Measurements from ENCODE around the gene LRRC56. TPM values are rescaled to one million over a fixed set of nuclear protein-coding genes. Genes with fewer than 3 reads are reported as not detected.

LRRC56 gene
- total RNA-seq, 4 donors from 2014 or later, result 1.7 to 2.4 (median 2.1) TPM

DNA sequence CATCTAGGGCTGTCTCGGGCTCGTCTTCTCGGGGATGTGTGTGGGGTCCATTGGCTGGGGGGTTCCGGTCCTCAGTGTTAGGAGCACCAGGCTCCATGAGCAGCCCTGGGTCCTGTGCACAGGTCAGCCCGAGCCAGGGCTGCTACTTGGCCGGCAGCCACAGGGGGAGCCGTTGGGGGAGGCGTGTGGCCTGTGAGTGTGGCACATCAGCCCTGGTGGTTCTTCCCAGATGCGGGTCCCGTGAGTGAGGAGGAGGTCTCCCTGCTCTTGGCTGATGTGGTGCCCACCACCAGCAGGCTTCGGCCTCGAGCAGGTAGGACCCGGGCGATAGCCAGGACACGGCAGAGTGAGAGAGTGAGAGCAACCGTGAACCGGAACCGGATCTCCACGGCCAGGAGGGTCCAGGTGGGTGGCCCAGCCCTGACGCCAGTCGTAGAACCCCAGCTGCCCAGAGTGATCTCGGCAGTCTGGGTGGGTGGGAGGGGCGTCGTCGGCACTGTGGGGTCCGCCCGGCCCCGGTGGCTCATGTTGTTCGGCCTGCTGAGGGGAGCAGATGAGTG is 59.9 kb downstream of the LRRC56 start:
- WGBS, result no CpG with 5 or more reads among the region's 29 CpGs
- Histone ChIP-seq H3K27ac (no peak overlapping the region), H3K36me3 (peaks cover 98% of the 10 kb centered on the region), H3K9me3 (no peaks in the 10 kb centered on the region), H3K4me1 (no peaks in the 10 kb centered on the region), H3K4me3 (no peak overlapping the region), H3K27me3 (no peaks in the 10 kb centered on the region)
- TF ChIP-seq POLR2AphosphoS5 (IDR thresholded peaks at IDR 0.05) (no peak), EP300 (IDR thresholded peaks at IDR 0.05) (no peak), POLR2A (IDR thresholded peaks at IDR 0.05) (no peak)
- TF ChIP-seq, protein P1, sequence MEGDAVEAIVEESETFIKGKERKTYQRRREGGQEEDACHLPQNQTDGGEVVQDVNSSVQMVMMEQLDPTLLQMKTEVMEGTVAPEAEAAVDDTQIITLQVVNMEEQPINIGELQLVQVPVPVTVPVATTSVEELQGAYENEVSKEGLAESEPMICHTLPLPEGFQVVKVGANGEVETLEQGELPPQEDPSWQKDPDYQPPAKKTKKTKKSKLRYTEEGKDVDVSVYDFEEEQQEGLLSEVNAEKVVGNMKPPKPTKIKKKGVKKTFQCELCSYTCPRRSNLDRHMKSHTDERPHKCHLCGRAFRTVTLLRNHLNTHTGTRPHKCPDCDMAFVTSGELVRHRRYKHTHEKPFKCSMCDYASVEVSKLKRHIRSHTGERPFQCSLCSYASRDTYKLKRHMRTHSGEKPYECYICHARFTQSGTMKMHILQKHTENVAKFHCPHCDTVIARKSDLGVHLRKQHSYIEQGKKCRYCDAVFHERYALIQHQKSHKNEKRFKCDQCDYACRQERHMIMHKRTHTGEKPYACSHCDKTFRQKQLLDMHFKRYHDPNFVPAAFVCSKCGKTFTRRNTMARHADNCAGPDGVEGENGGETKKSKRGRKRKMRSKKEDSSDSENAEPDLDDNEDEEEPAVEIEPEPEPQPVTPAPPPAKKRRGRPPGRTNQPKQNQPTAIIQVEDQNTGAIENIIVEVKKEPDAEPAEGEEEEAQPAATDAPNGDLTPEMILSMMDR (IDR thresholded peaks at IDR 0.05), result no peak
- DNase-seq (ENCODE audit: low spot score in 2 of 2), result no peak

DNA sequence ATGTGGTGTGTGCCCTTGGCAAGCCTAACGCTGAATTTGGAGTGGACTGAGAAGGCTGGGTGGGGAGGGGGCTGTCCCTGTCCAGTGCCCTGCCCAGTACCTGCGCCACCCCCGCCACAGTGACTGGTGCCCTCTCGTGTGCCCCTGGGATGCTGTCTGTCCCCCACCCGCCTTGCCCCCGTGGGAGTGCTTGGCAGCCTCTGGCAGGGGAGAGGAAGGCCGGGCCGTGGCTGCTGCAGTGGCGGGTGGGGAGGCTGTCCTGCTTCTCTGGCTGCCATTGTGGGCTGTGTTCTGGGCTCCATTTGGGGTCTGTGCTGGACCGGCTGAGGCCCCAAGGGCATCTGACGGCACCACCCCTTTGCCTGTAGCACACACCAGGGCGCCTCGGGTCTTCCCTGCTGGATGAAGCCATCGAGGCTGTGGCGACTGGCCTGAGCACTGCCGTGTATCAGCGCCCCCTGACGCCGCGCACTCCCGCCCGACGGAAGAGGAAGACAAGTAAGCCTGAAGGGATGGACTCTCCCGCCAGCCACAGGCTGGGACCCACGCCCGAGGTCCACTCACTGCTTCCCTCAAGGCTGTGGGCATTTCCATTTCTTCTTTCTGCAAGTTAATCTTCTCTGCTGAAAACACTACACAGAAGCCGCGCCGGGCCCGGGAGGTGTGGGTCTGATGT is 60.8 kb downstream of the LRRC56 start:
- Histone ChIP-seq H3K36me3 (peaks cover 98% of the 10 kb centered on the region), H3K4me1 (no peaks in the 10 kb centered on the region), H3K27me3 (no peaks in the 10 kb centered on the region), H3K4me3 (no peak overlapping the region), H3K9me3 (no peaks in the 10 kb centered on the region), H3K27ac (no peak overlapping the region)
- DNase-seq (ENCODE audit: low spot score in 2 of 2), result no peak
- TF ChIP-seq, protein P1 (IDR thresholded peaks at IDR 0.05), result no peak
- TF ChIP-seq POLR2AphosphoS5 (IDR thresholded peaks at IDR 0.05), result no peak
- TF ChIP-seq POLR2A (IDR thresholded peaks at IDR 0.05), result no peak
- TF ChIP-seq EP300 (IDR thresholded peaks at IDR 0.05), result no peak
- 93% methylated on average over 15 of the region's 30 CpGs for WGBS

DNA sequence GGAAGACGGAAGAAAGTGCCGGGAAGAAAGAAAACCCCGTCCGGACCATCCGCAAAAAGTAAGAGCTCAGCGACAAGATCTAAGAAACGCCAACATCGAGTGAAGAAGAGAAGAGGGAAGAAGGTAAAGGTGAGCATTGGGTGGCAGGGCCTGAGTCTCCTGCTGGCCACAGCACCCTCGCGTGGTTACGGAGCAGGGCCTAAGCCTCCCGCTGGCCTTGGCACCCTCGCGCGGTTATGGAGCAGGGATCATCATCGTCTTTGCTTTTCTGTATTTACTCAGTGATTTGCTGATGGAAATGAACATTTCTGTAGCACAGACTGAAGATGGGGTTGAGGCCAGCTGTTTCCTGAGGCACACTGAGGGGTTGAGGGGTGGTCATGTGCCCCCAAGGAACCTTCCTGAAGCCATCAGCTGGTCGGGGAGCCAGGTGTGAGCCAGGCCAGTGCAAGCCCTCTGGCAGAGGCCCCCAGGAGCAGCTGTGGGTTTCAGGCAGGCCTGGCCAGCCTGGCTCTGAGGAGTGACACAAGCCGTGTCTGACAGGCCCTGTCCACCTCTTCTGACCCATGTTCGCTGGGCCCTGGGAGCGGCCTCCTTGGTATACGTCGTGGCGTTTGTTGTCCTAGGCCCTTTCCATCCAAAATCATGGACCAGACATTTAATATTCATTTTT is 64.4 kb downstream of the LRRC56 start:
- no peak for TF ChIP-seq POLR2A (IDR thresholded peaks at IDR 0.05)
- TF ChIP-seq POLR2AphosphoS5 (IDR thresholded peaks at IDR 0.05), result no peak
- Histone ChIP-seq H3K36me3 (peaks cover 97% of the 10 kb centered on the region), H3K27me3 (no peaks in the 10 kb centered on the region), H3K4me3 (no peak overlapping the region), H3K4me1 (peaks cover 12% of the 10 kb centered on the region), H3K9me3 (no peaks in the 10 kb centered on the region), H3K27ac (no peak overlapping the region)
- 93% methylated on average over 23 of the region's 23 CpGs for WGBS
- no peak for DNase-seq (ENCODE audit: low spot score in 2 of 2)

DNA sequence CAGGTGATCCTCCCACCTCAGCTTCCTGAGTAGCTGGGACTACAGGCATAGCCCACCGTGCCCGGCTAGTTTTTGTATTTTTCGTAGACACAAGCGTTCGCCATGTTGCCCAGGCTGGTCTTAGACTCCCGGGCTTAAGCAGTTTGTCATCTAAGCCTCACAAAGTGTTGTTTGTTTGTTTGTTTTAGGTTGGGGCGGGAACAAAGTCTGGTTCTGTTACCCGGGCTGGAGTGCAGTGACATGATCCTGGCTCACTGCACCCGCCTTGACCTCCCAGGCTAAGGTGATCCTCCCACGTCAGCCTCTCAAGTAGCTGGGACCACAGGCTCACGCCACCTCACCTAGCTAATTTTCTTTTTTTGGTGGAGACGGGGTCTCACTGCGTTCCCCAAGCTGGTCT is 65.8 kb downstream of the LRRC56 start:
- no peaks in the 10 kb centered on the region for H3K27me3 ChIP-seq
- H3K36me3 ChIP-seq, result peaks cover 97% of the 10 kb centered on the region
- no peak for DNase-seq (ENCODE audit: low spot score in 2 of 2)
- H3K9me3 ChIP-seq, result no peaks in the 10 kb centered on the region
- WGBS, result 91% methylated on average over 13 of the region's 13 CpGs
- H3K4me1 ChIP-seq, result peaks cover 15% of the 10 kb centered on the region
- no peak overlapping the region for H3K27ac ChIP-seq
- no peak overlapping the region for H3K4me3 ChIP-seq
- TF ChIP-seq POLR2A (IDR thresholded peaks at IDR 0.05) (no peak), POLR2AphosphoS5 (IDR thresholded peaks at IDR 0.05) (no peak), EP300 (IDR thresholded peaks at IDR 0.05) (no peak)
- TF ChIP-seq, protein P1 (IDR thresholded peaks at IDR 0.05), result no peak

Other genes starting within 250 kb of the LRRC56 start
- gene PGGHG, start 248.4 kb upstream of the LRRC56 start, total RNA-seq, result 10 to 100 TPM in 2 of 4 donors, 1 to 10 TPM in 2; 3.5 to 22.0 (median 8.1) TPM
- gene IFITM5, start 238.0 kb upstream of the LRRC56 start, total RNA-seq, result not detected
- gene IFITM2, start 229.7 kb upstream of the LRRC56 start, total RNA-seq, result 10 to 100 TPM; 25.6 to 84.1 (median 45.1) TPM
- gene IFITM1, start 223.5 kb upstream of the LRRC56 start, total RNA-seq, result 100 to 1,000 TPM in 1 of 4 donors, 10 to 100 TPM in 3; 50.7 to 128 (median 67.6) TPM
- 100 to 1,000 TPM in 2 of 4 donors, 10 to 100 TPM in 2; 69.6 to 160 (median 110) TPM for gene IFITM3, start 216.7 kb upstream of the LRRC56 start, total RNA-seq
- gene B4GALNT4, start 168.0 kb upstream of the LRRC56 start, total RNA-seq, result 1 to 10 TPM; 1.2 to 3.0 (median 1.6) TPM
- gene PKP3, start 143.3 kb upstream of the LRRC56 start, total RNA-seq, result 100 to 1,000 TPM; 318 to 486 (median 428) TPM
- 10 to 100 TPM; 14.2 to 26.0 (median 16.5) TPM for gene SIGIRR, start 122.5 kb upstream of the LRRC56 start, total RNA-seq
- 100 to 1,000 TPM in 2 of 4 donors, 10 to 100 TPM in 2; 76.8 to 166 (median 103) TPM for gene ANO9, start 95.5 kb upstream of the LRRC56 start, total RNA-seq
- gene PTDSS2, start 87.2 kb upstream of the LRRC56 start, total RNA-seq, result 10 to 100 TPM; 22.3 to 31.0 (median 25.3) TPM
- gene RNH1, start 30.3 kb upstream of the LRRC56 start, total RNA-seq, result 100 to 1,000 TPM; 378 to 392 (median 383) TPM
- gene HRAS, start 2.0 kb upstream of the LRRC56 start, total RNA-seq, result 100 to 1,000 TPM in 2 of 4 donors, 10 to 100 TPM in 2; 82.9 to 131 (median 96.2) TPM
- gene LMNTD2, start 23.2 kb downstream of the LRRC56 start, total RNA-seq, result 10 to 100 TPM in 1 of 4 donors, 1 to 10 TPM in 3; 6.3 to 17.8 (median 8.7) TPM
- 100 to 1,000 TPM in 1 of 4 donors, 10 to 100 TPM in 3; 82.6 to 113 (median 87.0) TPM for gene RASSF7, start 23.4 kb downstream of the LRRC56 start, total RNA-seq
- gene PHRF1, start 38.9 kb downstream of the LRRC56 start, total RNA-seq, result 10 to 100 TPM; 27.9 to 55.6 (median 42.0) TPM
- gene IRF7, start 78.4 kb downstream of the LRRC56 start, total RNA-seq, result 10 to 100 TPM; 20.9 to 34.0 (median 26.6) TPM
- gene CDHR5, start 87.4 kb downstream of the LRRC56 start, total RNA-seq, result 1 to 10 TPM in 1 of 4 donors, under 1 TPM in 1, not detected in 2; 0.53 to 1.1 TPM
- gene SCT, start 89.7 kb downstream of the LRRC56 start, total RNA-seq, result not detected
- 1 to 10 TPM in 1 of 4 donors, under 1 TPM in 1, not detected in 2; 0.97 to 1.2 TPM for gene DRD4, start 99.7 kb downstream of the LRRC56 start, total RNA-seq
- 10 to 100 TPM; 37.0 to 60.6 (median 43.7) TPM for gene DEAF1, start 157.7 kb downstream of the LRRC56 start, total RNA-seq
- gene TMEM80, start 158.3 kb downstream of the LRRC56 start, total RNA-seq, result 10 to 100 TPM; 31.5 to 53.6 (median 39.1) TPM
- gene EPS8L2, start 168.7 kb downstream of the LRRC56 start, total RNA-seq, result 100 to 1,000 TPM; 107 to 193 (median 140) TPM
- 100 to 1,000 TPM; 107 to 197 (median 179) TPM for gene TALDO1, start 209.9 kb downstream of the LRRC56 start, total RNA-seq
- gene GATD1, start 240.0 kb downstream of the LRRC56 start, total RNA-seq, result 10 to 100 TPM; 27.2 to 68.2 (median 46.0) TPM

Measured in suprapubic skin (tissue), 4 donors.